MM.1S (cell line): ENCODE results near the gene CYSTM1.

Experiments used
- CTCF ChIP-seq: fragments of 300-600 bp; sonication (generic); IDR thresholded peaks from 2 replicates; pipeline ENCODE4 v1.5.1; 2016; ENCODE audit warnings: antibody characterized with exemption, low read length, mixed read lengths
- EZH2 ChIP-seq: fragments of 300-600 bp; sonication (generic); optimal IDR thresholded peaks from 2 replicates; pipeline ENCODE3; 2017; ENCODE audit warnings: low read depth, mild to moderate bottlenecking, antibody characterized with exemption, low read length, mixed read lengths

GRCh38 chr5:140207250-140207964, 32.4 kb downstream of the CYSTM1 start:
- no peak for TF ChIP-seq CTCF
- TF ChIP-seq EZH2 = no peak
